Keratinocyte (primary cell): ENCODE measurements around the gene ARMH3. TPM values are rescaled to one million over a fixed set of nuclear protein-coding genes. Genes with fewer than 3 reads are reported as not detected.

ENCODE experiments used
- DNase-seq: peaks from one replicate; pipeline ENCODE4 v3.0.0-alpha.2; 2011; ENCODE audit warnings: low read depth, missing footprints, low spot score
- FAIRE-seq: peaks from 2 replicates; lab custom pipeline; 2011; peaks lifted over from hg19 to GRCh38; lab: Jason Lieb, UNC
- H2AFZ ChIP-seq: 2 replicates; pipeline ENCODE4 v1.6.0; 2012; ENCODE audit warnings: low read length, control low read depth, inconsistent platforms; ENCODE audit not compliant: control insufficient read depth
- H3K27ac ChIP-seq: 2 replicates; pipeline ENCODE4 v1.5.1; 2011; ENCODE audit warnings: low read length; ENCODE audit not compliant: control insufficient read depth, insufficient read depth
- H3K27me3 ChIP-seq: 3 replicates; pipeline ENCODE4 v1.6.0; 2011; ENCODE audit warnings: low read length; ENCODE audit not compliant: control insufficient read depth, insufficient read depth; ENCODE audit errors: extremely low read depth
- H3K36me3 ChIP-seq, 2 experiments: 2 replicates in 1 of 2; 3 replicates in 1 of 2; pipeline ENCODE4 v1.5.1; 2011; ENCODE audit warnings: low read length in 2 of 2, mild to moderate bottlenecking in 1 of 2; ENCODE audit not compliant: control insufficient read depth in 2 of 2, insufficient read depth in 2 of 2; ENCODE audit errors: extremely low read depth in 1 of 2
- H3K4me1 ChIP-seq: 3 replicates; pipeline ENCODE4 v1.5.1; 2011; ENCODE audit warnings: low read length; ENCODE audit not compliant: control insufficient read depth, insufficient read depth; ENCODE audit errors: extremely low read depth
- H3K4me2 ChIP-seq: 3 replicates; pipeline ENCODE4 v1.6.0; 2011; ENCODE audit warnings: low read depth, low read length; ENCODE audit not compliant: control insufficient read depth, insufficient read depth; ENCODE audit errors: extremely low read depth
- H3K4me3 ChIP-seq, 3 experiments: fragments of 200-600 bp in 1 of 3; sonication (generic) in 1 of 3; 2 replicates in 2 of 3; 3 replicates in 1 of 3; pipeline ENCODE4 v1.5.1; 2011 to 2016; ENCODE audit warnings: low read length in 3 of 3, mild to moderate bottlenecking in 3 of 3, control low read depth in 2 of 3, inconsistent platforms in 1 of 3, low read depth in 1 of 3, mixed read lengths in 1 of 3, mixed run types in 1 of 3, moderate library complexity in 1 of 3; ENCODE audit not compliant: control insufficient read depth in 2 of 3, insufficient read depth in 2 of 3; ENCODE audit errors: extremely low read depth in 1 of 3
- H3K79me2 ChIP-seq: 2 replicates; pipeline ENCODE4 v1.6.0; 2012; ENCODE audit warnings: low read length; ENCODE audit not compliant: control insufficient read depth, insufficient read depth
- H3K9ac ChIP-seq: 3 replicates; pipeline ENCODE4 v1.6.0; 2011; ENCODE audit warnings: low read length; ENCODE audit not compliant: control insufficient read depth, insufficient read depth; ENCODE audit errors: extremely low read depth
- H3K9me1 ChIP-seq: 3 replicates; pipeline ENCODE4 v1.6.0; 2011; ENCODE audit warnings: low read length; ENCODE audit not compliant: control insufficient read depth, insufficient read depth; ENCODE audit errors: extremely low read depth
- H3K9me3 ChIP-seq: 2 replicates; pipeline ENCODE4 v1.5.1; 2012; ENCODE audit warnings: low read depth, low read length; ENCODE audit not compliant: control insufficient read depth
- H4K20me1 ChIP-seq: 3 replicates; pipeline ENCODE4 v1.6.0; 2011; ENCODE audit warnings: low read length; ENCODE audit not compliant: control insufficient read depth, insufficient read depth; ENCODE audit errors: extremely low read depth
- CTCF ChIP-seq, 3 experiments: IDR thresholded peaks in 1 of 3; conservative IDR thresholded peaks in 1 of 3; optimal IDR thresholded peaks in 1 of 3; 2 replicates in 2 of 3; 3 replicates in 1 of 3; pipeline versions ENCODE3 to v1.5.1; 2011; ENCODE audit warnings: low read length in 3 of 3, mild to moderate bottlenecking in 3 of 3, moderate library complexity in 2 of 3, control low read depth in 1 of 3, inconsistent platforms in 1 of 3; ENCODE audit not compliant: insufficient read depth in 2 of 3; ENCODE audit errors: extremely low read depth in 1 of 3
- EZH2 ChIP-seq: IDR thresholded peaks from one replicate; pipeline ENCODE4 v1.6.1; 2012; ENCODE audit warnings: inconsistent platforms, mild to moderate bottlenecking, low read length, moderate library complexity
- dilution Hi-C: fragments of 300-500 bp; cut with MboI; formaldehyde crosslinking; loops from one replicate; pipeline ENCODE4 v1.7.0; 2020; ENCODE audit warnings: low sequenced_read_pairs; ENCODE audit not compliant: extremely low pct_ligation_motif_present
- polyA plus RNA-seq, 5 experiments: library from polyadenylated mRNA; depleted of rRNA in 3 of 5; stranded (reverse) in 3 of 5; stranded (forward) in 1 of 5; unstranded in 1 of 5; fragments of >200 nt; gene quantifications; 1 replicate in 1 of 5; 2 replicates in 3 of 5; 3 replicates in 1 of 5; pipeline versions ENCODE4 v1.2.1 to v1.2.3, GENCODE V29; 2011 to 2012; ENCODE audit warnings: missing spikeins in 2 of 5, low read depth in 1 of 5, low replicate concordance in 1 of 5

The ARMH3 gene
- polyA plus RNA-seq, 1 donor (not counting 4 experiments of a cell fraction or from before 2014, with no cell fraction given), result 25.3 TPM

- Histone ChIP-seq H3K27ac (no peak overlapping the region), H3K9me3 (no peaks in the 10 kb centered on the region), H3K4me1 (no peaks in the 10 kb centered on the region), H3K36me3 (peaks cover 4 to 9% of the 10 kb centered on the region in 2 experiments), H2AFZ (no peak overlapping the region), H4K20me1 (no peaks in the 10 kb centered on the region), H3K4me3 (no peak overlapping the region), H3K4me2 (no peak overlapping the region), H3K27me3 (no peaks in the 10 kb centered on the region), H3K9ac (no peak overlapping the region), H3K79me2 (no peaks in the 10 kb centered on the region), H3K9me1 (no peaks in the 10 kb centered on the region)
- DNase-seq (no peak), FAIRE-seq (no peak)
- TF ChIP-seq CTCF (optimal IDR thresholded peaks at IDR 0.05 in 1 of 3, IDR thresholded peaks at IDR 0.05 in 1 of 3, conservative IDR thresholded peaks at IDR 0.05 in 1 of 3; ENCODE audit: extremely low read depth in 1 of 3, insufficient read depth in 2 of 3, low read length in 3 of 3) (no peak), EZH2 (no peak)
- dilution Hi-C loops, result no loop called here
Measured at GRCh38 chr10:101956117-101956516, 99.9 kb downstream of the ARMH3 start.

- Histone ChIP-seq H4K20me1 (no peaks in the 10 kb centered on the region), H3K9me3 (no peaks in the 10 kb centered on the region), H2AFZ (no peak overlapping the region), H3K4me1 (no peaks in the 10 kb centered on the region), H3K27ac (no peak overlapping the region), H3K79me2 (no peaks in the 10 kb centered on the region), H3K27me3 (no peaks in the 10 kb centered on the region), H3K9ac (no peak overlapping the region), H3K9me1 (no peaks in the 10 kb centered on the region), H3K36me3 (peaks cover 4 to 9% of the 10 kb centered on the region in 2 experiments), H3K4me2 (no peak overlapping the region), H3K4me3 (no peak overlapping the region)
- no peak for FAIRE-seq
- DNase-seq, result no peak
- dilution Hi-C loops, result no loop called here
- TF ChIP-seq EZH2 (no peak), CTCF (optimal IDR thresholded peaks at IDR 0.05 in 1 of 3, IDR thresholded peaks at IDR 0.05 in 1 of 3, conservative IDR thresholded peaks at IDR 0.05 in 1 of 3; ENCODE audit: extremely low read depth in 1 of 3, insufficient read depth in 2 of 3, low read length in 3 of 3) (no peak)
Measured at GRCh38 chr10:101952191-101952590, 103.8 kb downstream of the ARMH3 start.
